G401.6 (cell line): ENCODE measurements around the gene C2orf49.

Experiments used
- FAIRE-seq: peaks from 2 replicates; lab custom pipeline; 2012; peaks lifted over from hg19 to GRCh38; lab: Jason Lieb, UNC

Gene C2orf49

DNA sequence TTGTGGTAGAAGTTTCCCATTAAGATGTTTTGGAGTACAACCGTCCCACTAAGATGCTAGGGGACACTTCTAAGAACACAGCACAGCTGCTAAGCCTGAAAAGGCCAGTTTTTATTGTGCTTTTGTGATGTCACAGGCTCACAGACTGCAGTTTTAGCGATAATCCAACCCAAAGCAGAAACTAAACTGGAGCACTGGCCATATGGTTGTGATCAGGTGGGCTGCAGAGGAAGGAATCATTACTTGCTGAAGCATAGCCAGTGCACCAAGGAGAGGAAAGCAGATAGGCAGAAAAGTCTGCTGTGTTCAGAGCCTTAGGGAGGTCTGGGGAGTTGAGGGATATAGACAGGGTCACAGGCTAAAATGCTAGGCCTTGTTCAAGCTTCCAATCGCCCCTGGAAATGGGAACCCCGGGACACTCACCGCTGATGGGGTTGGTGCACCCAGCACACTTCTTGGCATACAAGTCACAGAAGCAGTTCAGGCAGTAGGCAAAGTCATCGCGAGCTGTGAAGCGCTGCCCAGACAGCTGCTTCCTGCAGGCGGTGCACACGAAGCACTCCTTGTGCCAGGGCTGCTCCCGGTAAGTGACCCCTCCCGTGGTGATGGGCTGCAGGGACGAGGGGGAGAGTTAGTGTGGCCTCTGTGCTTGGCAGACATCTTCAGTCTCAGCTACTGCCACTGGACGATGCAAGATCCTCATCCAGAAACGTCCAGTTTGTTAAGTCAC, 25.7 kb downstream of the C2orf49 start:
- FAIRE-seq = no peak

GRCh38 chr2:105364436-105365139, 27.2 kb downstream of the C2orf49 start:
- FAIRE-seq = no peak

GRCh38 chr2:105365206-105365605, 27.9 kb downstream of the C2orf49 start:
- FAIRE-seq = no peak

GRCh38 chr2:105368759-105369408, 31.5 kb downstream of the C2orf49 start:
- FAIRE-seq = no peak

- peak; percentile 58 for FAIRE-seq
Measured at GRCh38 chr2:105369777-105370690, 32.7 kb downstream of the C2orf49 start.

DNA sequence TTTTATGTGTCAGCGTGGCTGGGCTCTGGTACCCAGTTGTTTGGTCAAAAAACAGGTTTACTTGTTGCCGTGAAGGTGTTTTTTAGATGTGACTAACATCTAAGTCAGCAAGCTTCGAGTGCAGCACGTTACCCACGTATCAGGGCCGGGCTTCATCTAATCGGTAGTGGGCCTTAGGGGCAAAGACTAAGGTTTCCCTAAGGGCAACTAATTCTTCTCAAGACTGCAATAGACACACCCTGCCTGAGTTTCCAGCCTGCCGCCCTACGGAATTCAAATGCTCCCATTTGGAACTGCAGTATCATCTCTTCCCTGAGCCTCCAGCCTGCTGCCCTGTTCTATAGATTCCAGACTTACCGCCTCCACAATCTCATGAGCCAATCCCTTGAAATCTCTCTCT, 33.8 kb downstream of the C2orf49 start:
- FAIRE-seq = no peak

GRCh38 chr2:105371810-105372209, 34.5 kb downstream of the C2orf49 start:
- FAIRE-seq = no peak

DNA sequence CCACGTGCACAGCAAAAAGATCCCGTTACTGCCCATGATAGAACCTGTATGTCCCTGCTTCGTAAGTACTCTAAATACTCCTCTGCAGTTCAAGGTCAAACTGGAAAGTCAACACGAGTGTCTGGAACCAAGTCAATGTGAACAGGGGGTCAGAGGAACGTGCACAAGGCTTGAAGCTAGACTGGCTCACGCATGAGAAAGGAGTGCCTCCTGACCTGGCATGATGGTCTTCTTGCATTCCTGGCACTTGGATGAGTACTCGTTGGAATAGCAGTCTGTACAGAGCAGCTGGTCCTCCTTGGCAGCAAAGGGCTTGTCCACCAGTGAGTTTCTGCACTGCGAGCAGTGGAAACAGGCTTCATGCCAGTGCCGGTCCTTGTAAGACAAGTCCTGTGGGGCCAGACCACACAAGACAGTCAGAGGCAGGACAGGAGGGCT, 36.0 kb downstream of the C2orf49 start:
- no peak for FAIRE-seq

DNA sequence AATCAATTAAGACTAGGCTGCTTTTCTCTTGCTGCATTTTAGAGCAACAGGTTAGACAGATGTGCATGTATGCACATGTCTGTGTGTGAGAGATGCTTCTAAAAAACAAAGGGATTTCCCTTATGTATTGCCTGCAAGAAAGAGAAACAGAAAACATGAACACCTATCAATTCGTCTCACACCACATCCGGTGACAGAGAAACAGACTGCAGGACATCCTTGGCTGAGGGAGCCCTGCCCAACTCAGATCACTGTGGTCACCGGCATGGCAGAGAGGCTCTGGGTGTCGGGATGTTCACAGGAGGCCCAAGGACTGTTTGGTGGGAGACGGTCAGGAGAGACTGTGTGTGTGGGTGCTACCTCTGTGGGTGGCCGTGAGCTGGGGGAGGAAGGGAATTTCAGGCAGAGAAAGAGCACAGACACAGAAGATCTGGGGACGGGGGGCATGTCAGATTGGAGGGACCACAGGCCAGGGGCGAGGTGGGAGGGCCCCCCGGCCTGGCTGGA, 36.6 kb downstream of the C2orf49 start:
- FAIRE-seq = no peak

- FAIRE-seq = no peak
Measured at GRCh38 chr2:105375001-105375561, 37.7 kb downstream of the C2orf49 start.

GRCh38 chr2:105376010-105376409, 38.7 kb downstream of the C2orf49 start:
- no peak for FAIRE-seq

GRCh38 chr2:105376789-105377240, 39.5 kb downstream of the C2orf49 start:
- no peak for FAIRE-seq

DNA sequence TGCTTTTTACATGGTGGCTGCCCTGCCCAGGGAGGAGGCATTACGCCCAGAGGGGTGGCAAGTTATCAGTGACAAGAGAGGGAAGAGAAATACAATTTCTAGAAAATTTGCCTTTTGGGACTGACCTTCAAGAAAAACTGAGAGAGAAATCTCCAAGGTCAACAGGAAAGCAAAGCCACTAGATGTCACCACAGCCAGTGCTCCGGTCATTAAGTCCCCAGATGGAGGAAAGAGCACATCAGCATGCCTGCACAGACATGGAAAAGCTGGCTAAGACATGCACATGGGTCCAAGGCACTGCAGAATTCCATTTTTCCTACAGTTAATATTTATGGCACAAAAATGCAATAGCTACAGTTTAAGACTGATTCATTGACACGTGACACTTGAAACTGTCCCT, 40.5 kb downstream of the C2orf49 start:
- FAIRE-seq = no peak

DNA sequence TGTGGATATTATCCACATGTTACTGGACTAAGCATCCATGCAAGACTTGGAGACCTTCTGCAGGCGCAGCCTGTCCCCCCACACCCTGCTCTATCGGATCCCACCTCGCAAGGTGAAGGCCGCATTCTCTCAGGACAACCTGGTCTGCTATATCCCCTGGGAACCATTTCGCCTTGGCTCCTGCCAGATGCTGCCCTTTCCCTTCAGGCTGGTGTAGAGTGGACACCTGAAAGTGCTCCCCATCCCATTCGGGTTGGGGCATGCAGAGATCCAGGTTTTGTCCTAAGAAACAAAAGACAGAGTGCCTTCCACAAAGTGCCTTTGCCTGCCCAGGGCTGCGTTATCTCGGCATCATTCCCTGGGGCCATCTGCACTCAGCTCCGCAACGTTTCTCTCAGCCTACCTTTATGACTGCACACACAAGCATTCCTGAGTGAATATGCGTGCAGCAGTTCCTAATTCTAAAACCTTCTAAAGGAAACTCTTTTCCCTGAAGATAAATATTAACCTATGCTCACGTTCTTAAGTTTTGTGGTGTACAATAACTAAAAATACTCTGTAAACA, 41.0 kb downstream of the C2orf49 start:
- FAIRE-seq = no peak

GRCh38 chr2:105378921-105379383, 41.6 kb downstream of the C2orf49 start:
- FAIRE-seq = no peak

GRCh38 chr2:105379741-105380186, 42.4 kb downstream of the C2orf49 start:
- FAIRE-seq = no peak

DNA sequence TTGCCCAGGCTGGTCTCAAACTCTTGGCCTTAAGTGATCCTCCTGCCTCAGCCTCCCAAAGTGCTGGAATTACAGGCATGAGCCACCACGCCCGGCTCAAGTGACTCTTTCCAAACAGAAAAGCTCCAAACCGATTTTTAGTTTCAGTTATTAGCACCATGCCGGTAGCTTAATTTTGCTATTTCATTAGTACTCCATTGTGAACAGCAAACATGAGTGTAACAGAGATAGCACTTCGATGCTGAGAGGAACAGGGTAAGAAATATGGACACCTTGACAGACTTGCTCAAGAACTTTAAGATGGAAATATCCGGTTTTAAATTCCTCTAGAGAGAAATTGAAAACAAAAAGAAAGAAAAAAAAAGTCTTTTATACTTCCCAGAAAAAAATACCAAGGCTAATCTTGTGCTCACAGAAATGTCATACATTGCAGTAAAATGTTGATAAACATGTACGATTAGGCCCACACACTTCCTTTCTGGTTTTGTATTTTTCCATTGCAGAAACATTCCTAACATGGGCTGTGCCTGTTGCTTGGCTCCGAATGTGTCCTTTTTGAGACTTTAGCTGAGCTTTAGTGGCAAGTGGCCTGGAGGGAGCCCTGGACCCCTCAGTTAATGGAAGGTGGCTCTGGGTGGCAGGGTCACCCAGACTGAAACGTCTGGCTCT, 43.2 kb downstream of the C2orf49 start:
- no peak for FAIRE-seq

GRCh38 chr2:105381101-105381668, 43.8 kb downstream of the C2orf49 start:
- no peak for FAIRE-seq

GRCh38 chr2:105382177-105382576, 44.8 kb downstream of the C2orf49 start:
- no peak for FAIRE-seq
